Keratinocyte (primary cell): ENCODE data around the gene MRPS27.

ENCODE experiments used
- CTCF ChIP-seq, 3 experiments: IDR thresholded peaks in 1 of 3; conservative IDR thresholded peaks in 1 of 3; optimal IDR thresholded peaks in 1 of 3; 2 replicates in 2 of 3; 3 replicates in 1 of 3; pipeline versions ENCODE3 to v1.5.1; 2011; ENCODE audit warnings: low read length in 3 of 3, mild to moderate bottlenecking in 3 of 3, moderate library complexity in 2 of 3, control low read depth in 1 of 3, inconsistent platforms in 1 of 3; ENCODE audit not compliant: insufficient read depth in 2 of 3; ENCODE audit errors: extremely low read depth in 1 of 3
- EZH2 ChIP-seq: IDR thresholded peaks from one replicate; pipeline ENCODE4 v1.6.1; 2012; ENCODE audit warnings: inconsistent platforms, mild to moderate bottlenecking, low read length, moderate library complexity

GRCh38 chr5:72205431-72206009 lies 114.5 kb downstream of the MRPS27 start:
- TF ChIP-seq EZH2 (no peak), CTCF (optimal IDR thresholded peaks at IDR 0.05 in 1 of 3, IDR thresholded peaks at IDR 0.05 in 1 of 3, conservative IDR thresholded peaks at IDR 0.05 in 1 of 3; ENCODE audit: extremely low read depth in 1 of 3, insufficient read depth in 2 of 3, low read length in 3 of 3) (no peak)
